PFSK-1 (cell line): ENCODE results near the gene CWC27. TPM values are rescaled to one million over a fixed set of nuclear protein-coding genes. Genes with fewer than 3 reads are reported as not detected.

ENCODE experiments used
- FOXP2 ChIP-seq: optimal IDR thresholded peaks from 2 replicates; pipeline ENCODE3; 2011; ENCODE audit warnings: borderline replicate concordance, control low read depth, inconsistent platforms; ENCODE audit not compliant: insufficient read depth; ENCODE audit errors: extremely low read length, extremely low read depth
- POLR2AphosphoS5 ChIP-seq: IDR thresholded peaks from 2 replicates; pipeline ENCODE4 v1.6.1; 2012; ENCODE audit warnings: low read depth, mild to moderate bottlenecking, control low read depth, low read length, moderate library complexity
- SIN3A ChIP-seq: IDR thresholded peaks from 2 replicates; pipeline ENCODE4 v1.6.1; 2012; ENCODE audit warnings: mild to moderate bottlenecking, low read length, moderate library complexity, borderline replicate concordance; ENCODE audit not compliant: insufficient read depth
- TAF1 ChIP-seq: IDR thresholded peaks from 2 replicates; pipeline ENCODE4 v1.6.1; 2012; ENCODE audit warnings: low read length, control low read depth, borderline replicate concordance; ENCODE audit not compliant: insufficient read depth
- polyA plus RNA-seq: library from polyadenylated mRNA; unstranded; fragments of >200 nt; gene quantifications from one replicate; pipeline ENCODE4 v1.2.1, GENCODE V29; 2012; ENCODE audit warnings: low read depth, missing spikeins; ENCODE audit not compliant: insufficient read length
- TF ChIP-seq, protein P1 (sequence below), 2 experiments: IDR thresholded peaks; 2 replicates each; pipeline versions ENCODE4 v1.6.1 to v1.8.0; 2011 to 2012; ENCODE audit warnings: low read depth in 2 of 2, low read length in 2 of 2, control low read depth in 1 of 2, inconsistent platforms in 1 of 2, mild to moderate bottlenecking in 1 of 2, moderate library complexity in 1 of 2; ENCODE audit not compliant: insufficient read depth in 1 of 2

Gene CWC27, protein sequence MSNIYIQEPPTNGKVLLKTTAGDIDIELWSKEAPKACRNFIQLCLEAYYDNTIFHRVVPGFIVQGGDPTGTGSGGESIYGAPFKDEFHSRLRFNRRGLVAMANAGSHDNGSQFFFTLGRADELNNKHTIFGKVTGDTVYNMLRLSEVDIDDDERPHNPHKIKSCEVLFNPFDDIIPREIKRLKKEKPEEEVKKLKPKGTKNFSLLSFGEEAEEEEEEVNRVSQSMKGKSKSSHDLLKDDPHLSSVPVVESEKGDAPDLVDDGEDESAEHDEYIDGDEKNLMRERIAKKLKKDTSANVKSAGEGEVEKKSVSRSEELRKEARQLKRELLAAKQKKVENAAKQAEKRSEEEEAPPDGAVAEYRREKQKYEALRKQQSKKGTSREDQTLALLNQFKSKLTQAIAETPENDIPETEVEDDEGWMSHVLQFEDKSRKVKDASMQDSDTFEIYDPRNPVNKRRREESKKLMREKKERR
- polyA plus RNA-seq, result 20.8 TPM

DNA sequence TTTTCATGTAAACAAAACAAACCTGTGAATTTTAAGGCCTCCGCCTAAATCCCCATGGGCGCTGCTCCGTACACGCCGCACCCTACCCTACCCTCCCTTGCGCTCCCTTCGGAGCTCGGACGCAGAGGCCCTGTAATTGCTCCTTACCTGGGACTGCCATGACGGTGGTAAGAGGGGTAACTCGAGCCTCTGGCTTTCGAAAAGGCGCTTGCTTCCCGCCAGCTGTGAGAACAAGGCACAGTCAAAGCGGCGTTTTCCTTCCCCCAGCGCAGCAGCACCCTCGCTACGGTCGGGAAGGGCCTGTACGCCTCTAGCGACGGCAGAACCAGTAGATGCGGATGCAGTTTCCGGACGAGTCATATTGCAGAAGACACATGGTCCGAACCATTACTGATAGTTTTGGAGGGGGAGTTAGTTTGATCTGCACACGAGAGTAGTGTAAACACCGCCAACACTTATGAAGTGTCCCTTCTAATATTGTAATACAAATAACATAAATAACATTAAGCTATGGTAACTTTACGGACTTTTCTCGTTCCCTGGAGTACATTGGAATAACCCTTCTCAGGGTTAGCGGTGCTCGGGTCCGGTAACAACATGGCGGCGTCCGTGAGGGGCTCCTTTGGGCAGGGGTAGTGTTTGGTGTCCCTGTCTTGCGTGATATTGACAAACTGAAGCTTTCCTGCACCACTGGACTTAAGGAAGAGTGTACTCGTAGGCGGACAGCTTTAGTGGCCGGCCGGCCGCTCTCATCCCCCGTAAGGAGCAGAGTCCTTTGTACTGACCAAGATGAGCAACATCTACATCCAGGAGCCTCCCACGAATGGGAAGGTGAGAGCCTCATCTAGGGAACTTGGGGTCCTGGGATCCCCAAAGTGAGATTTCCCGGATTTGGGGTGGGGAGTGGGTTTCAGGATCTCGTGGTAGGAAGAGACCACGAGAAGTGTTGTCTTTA lies at the start of gene CWC27, which contains the start of gene SREK1IP1:
Gene CWC27, plus strand, starts transcription at position 573 of the 955 bp plus-strand sequence. Its CDS starts 217 bp downstream, at position 790.
Gene SREK1IP1, minus strand, starts transcription at position 334 of the 955 bp plus-strand sequence. Its CDS starts 174 bp downstream, at position 160.
- peak; percentile 74 for TF ChIP-seq FOXP2
- TF ChIP-seq POLR2AphosphoS5, result peak; percentile 56; the same call in 1 of the 2 replicates
- 0 out of 2 replicates have a peak, but pooled peaks have one; percentile 31 for TF ChIP-seq SIN3A
- TF ChIP-seq, protein P1, sequence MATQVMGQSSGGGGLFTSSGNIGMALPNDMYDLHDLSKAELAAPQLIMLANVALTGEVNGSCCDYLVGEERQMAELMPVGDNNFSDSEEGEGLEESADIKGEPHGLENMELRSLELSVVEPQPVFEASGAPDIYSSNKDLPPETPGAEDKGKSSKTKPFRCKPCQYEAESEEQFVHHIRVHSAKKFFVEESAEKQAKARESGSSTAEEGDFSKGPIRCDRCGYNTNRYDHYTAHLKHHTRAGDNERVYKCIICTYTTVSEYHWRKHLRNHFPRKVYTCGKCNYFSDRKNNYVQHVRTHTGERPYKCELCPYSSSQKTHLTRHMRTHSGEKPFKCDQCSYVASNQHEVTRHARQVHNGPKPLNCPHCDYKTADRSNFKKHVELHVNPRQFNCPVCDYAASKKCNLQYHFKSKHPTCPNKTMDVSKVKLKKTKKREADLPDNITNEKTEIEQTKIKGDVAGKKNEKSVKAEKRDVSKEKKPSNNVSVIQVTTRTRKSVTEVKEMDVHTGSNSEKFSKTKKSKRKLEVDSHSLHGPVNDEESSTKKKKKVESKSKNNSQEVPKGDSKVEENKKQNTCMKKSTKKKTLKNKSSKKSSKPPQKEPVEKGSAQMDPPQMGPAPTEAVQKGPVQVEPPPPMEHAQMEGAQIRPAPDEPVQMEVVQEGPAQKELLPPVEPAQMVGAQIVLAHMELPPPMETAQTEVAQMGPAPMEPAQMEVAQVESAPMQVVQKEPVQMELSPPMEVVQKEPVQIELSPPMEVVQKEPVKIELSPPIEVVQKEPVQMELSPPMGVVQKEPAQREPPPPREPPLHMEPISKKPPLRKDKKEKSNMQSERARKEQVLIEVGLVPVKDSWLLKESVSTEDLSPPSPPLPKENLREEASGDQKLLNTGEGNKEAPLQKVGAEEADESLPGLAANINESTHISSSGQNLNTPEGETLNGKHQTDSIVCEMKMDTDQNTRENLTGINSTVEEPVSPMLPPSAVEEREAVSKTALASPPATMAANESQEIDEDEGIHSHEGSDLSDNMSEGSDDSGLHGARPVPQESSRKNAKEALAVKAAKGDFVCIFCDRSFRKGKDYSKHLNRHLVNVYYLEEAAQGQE (IDR thresholded peaks at IDR 0.05; ENCODE audit: insufficient read depth in 1 of 2, low read depth in 2 of 2, low read length in 2 of 2), result 0 out of 4 replicates have a peak, but pooled peaks of 1 of the 2 experiments have one; percentile 24
- peak; percentile 93; the same call in 1 of the 2 replicates for TF ChIP-seq TAF1

DNA sequence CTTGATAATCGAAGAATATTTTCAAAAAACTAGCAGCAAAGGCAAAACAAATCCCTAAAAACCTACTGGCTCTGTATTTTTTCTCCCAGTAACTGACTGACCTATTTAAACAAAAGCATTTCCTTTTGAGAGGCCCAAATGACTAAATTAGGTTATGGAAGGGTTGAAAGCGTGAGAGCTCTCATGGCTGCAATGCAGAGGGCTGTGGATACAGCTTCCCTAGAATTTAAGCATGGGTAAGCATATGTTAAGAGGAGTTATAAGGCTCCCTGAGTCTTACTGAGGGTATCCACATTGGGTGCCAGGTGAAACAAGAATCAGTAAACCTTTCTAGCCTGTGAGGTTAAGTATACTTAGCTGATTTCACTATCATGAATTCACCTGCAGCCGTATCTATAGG lies 46.1 kb upstream of the CWC27 start:
- no peak for TF ChIP-seq POLR2AphosphoS5
- TF ChIP-seq, protein P1 (IDR thresholded peaks at IDR 0.05; ENCODE audit: insufficient read depth in 1 of 2, low read depth in 2 of 2, low read length in 2 of 2), result no peak

DNA sequence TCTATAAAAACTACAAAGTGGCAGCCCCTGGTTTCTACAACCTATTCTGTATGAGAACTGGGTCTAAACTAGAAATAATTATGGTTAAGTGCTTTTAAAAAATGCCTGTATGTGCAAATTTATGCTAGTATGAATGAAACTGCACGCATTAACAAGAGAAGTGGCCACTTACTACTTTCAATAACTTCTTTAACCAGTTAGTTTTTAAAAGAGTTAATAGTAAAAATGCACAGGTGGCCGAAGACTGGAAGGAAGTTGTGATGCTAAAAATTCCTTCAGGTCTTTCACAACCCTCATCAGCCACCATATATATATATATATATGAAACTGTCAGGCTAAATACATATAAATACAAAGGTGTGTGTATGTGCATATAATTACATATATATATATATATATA lies 41.6 kb upstream of the CWC27 start:
- TF ChIP-seq FOXP2 (no peak), SIN3A (no peak), POLR2AphosphoS5 (no peak)

DNA sequence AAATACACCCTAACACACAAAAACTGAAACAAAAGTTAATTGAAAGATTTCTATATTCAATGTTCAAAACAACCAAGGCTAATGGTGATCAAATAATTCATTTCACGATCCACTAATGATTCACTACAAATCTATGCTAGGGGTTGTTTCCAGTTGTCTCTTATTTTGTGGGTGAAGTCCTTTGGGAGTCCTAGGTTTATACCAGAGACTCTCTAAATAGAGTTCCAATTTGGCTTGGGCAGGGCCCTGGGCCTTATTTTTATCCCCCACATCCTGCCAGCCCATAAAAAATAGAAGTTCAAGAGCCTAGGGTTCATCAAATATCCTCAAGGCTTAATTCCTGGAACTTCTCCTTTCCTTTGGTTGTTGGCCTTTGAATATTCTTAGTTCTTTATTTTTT lies 26.3 kb upstream of the CWC27 start:
- TF ChIP-seq, protein P1 (IDR thresholded peaks at IDR 0.05; ENCODE audit: insufficient read depth in 1 of 2, low read depth in 2 of 2, low read length in 2 of 2), result no peak
- no peak for TF ChIP-seq TAF1
- no peak for TF ChIP-seq FOXP2

DNA sequence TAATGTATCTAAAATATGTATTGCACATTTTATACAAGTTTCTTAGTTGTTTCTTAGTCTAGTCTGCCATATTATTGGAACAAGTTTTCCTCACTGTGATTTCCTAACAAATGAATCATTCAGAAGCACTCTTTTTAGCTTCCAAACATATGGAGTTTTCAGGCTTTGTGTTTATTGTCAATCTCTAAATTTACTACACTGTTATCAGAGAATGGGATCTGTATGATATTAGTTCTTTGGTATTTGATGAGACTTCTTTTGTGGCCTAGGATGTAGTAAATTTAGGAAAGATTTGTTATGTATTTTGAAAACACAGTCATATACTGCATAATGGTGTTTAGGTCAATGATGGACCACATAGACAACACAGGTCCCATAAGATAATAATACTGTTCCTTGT lies 25.9 kb upstream of the CWC27 start:
- no peak for TF ChIP-seq FOXP2
- no peak for TF ChIP-seq POLR2AphosphoS5
- TF ChIP-seq SIN3A, result no peak
- TF ChIP-seq TAF1, result no peak
- TF ChIP-seq, protein P1 (IDR thresholded peaks at IDR 0.05; ENCODE audit: insufficient read depth in 1 of 2, low read depth in 2 of 2, low read length in 2 of 2), result no peak
